A549 (cell line): ENCODE data around the gene GGCX. TPM values are rescaled to one million over a fixed set of nuclear protein-coding genes. Genes with fewer than 3 reads are reported as not detected.
A peak's percentile ranks its signal among the peaks of the same experiment; 100 is the strongest.

Experiments used
- ATAC-seq, 2 experiments: fragments of 200-7000 bp in 1 of 2; fragments of >200 bp in 1 of 2; cut with Nextera tagmentation in 1 of 2; cut with Tn5 transposase in 1 of 2; 3 replicates each; pipeline versions ENCODE4 v1.8.0 to v1.9.1; 2018 to 2020; ENCODE audit warnings: mild to moderate bottlenecking in 1 of 2, moderate library complexity in 1 of 2
- CTCF ChIA-PET: fragments of 300-600 bp; sonication (Branson Sonifier 250); formaldehyde crosslinking; extraction: SDS; loops from one replicate; lab custom pipeline; 2021; ENCODE audit warnings: antibody characterized with exemption, inconsistent platforms; lab: Yijun Ruan, JAX
- POLR2A ChIA-PET: fragments of 350-600 bp; formaldehyde crosslinking; extraction: SDS; loops from one replicate; lab custom pipeline; 2021; ENCODE audit warnings: antibody characterized with exemption, inconsistent platforms; lab: Yijun Ruan, JAX
- DNase-seq, 2 experiments: peaks; one replicate each; pipeline versions ENCODE4 v3.0.0 to v3.0.0-alpha.2; 2011 to 2016; ENCODE audit warnings: low read depth in 1 of 2, low spot score in 1 of 2
- FAIRE-seq: peaks from 2 replicates; lab custom pipeline; 2011; peaks lifted over from hg19 to GRCh38; lab: Jason Lieb, UNC
- H3K27ac ChIP-seq, 2 experiments: fragments of >200 bp; sonication (Bioruptor Twin); formaldehyde crosslinking; 3 replicates each; pipeline ENCODE4 v1.5.1; 2016 to 2017
- H3K4me1 ChIP-seq: fragments of >200 bp; sonication (Bioruptor Twin); formaldehyde crosslinking; 3 replicates; pipeline ENCODE4 v1.6.1; 2016
- H3K4me2 ChIP-seq: fragments of >200 bp; sonication (Bioruptor Twin); formaldehyde crosslinking; 3 replicates; pipeline ENCODE4 v1.6.1; 2016
- H3K4me3 ChIP-seq: fragments of >200 bp; sonication (Bioruptor Twin); formaldehyde crosslinking; 3 replicates; pipeline ENCODE4 v1.5.1; 2016
- H3K9me3 ChIP-seq: fragments of >200 bp; sonication (Bioruptor Twin); formaldehyde crosslinking; 3 replicates; pipeline ENCODE4 v1.6.1; 2016
- CBX8 ChIP-seq: fragments of 200-600 bp; sonication (generic); IDR thresholded peaks from 2 replicates; pipeline ENCODE4 v1.6.1; 2016
- CTCF ChIP-seq: fragments of >200 bp; sonication (Bioruptor Twin); formaldehyde crosslinking; IDR thresholded peaks from 3 replicates; pipeline ENCODE4 v1.5.1; 2016
- E2F6 ChIP-seq: IDR thresholded peaks from 2 replicates; pipeline ENCODE4 v1.6.1; 2012; ENCODE audit warnings: low read depth, borderline replicate concordance
- EHF ChIP-seq: fragments of 250-450 bp; sonication (Bioruptor Pico); IDR thresholded peaks from 2 replicates; pipeline ENCODE4 v1.5.0; 2020; ENCODE audit warnings: mild to moderate bottlenecking
- ELK1 ChIP-seq: fragments of 150-350 bp; IDR thresholded peaks from 2 replicates; pipeline ENCODE4 v1.6.1; 2014; ENCODE audit warnings: low read depth, mild to moderate bottlenecking, low read length
- EP300 ChIP-seq, 2 experiments: fragments of >200 bp; sonication (Bioruptor Twin); formaldehyde crosslinking; IDR thresholded peaks; 2 replicates in 1 of 2; 3 replicates in 1 of 2; pipeline ENCODE4 v1.6.1; 2016 to 2017
- GATA3 ChIP-seq: IDR thresholded peaks from 2 replicates; pipeline ENCODE4 v1.6.1; 2012; ENCODE audit warnings: borderline replicate concordance
- HEYL ChIP-seq: fragments of 250-450 bp; sonication (Bioruptor Pico); IDR thresholded peaks from 2 replicates; pipeline ENCODE4 v1.8.0; 2021; ENCODE audit warnings: mild to moderate bottlenecking, moderate library complexity
- MAX ChIP-seq: IDR thresholded peaks from 2 replicates; pipeline ENCODE4 v1.6.1; 2012
- MAZ ChIP-seq: fragments of 150-350 bp; IDR thresholded peaks from 2 replicates; pipeline ENCODE4 v1.6.1; 2014; ENCODE audit warnings: antibody characterized with exemption, low read depth, low read length, borderline replicate concordance
- MYC ChIP-seq: IDR thresholded peaks from 2 replicates; pipeline ENCODE4 v1.6.1; 2012; ENCODE audit warnings: mild to moderate bottlenecking, inconsistent platforms, low read length, improper control_type of control experiment, borderline replicate concordance
- NFE2L2 ChIP-seq: fragments of 150-350 bp; conservative IDR thresholded peaks from 2 replicates; pipeline ENCODE4 v1.6.1; 2014; ENCODE audit warnings: low read length
- RAD21 ChIP-seq, 2 experiments: fragments of >200 bp in 1 of 2; sonication (Bioruptor Twin) in 1 of 2; formaldehyde crosslinking in 1 of 2; IDR thresholded peaks in 1 of 2; conservative IDR thresholded peaks in 1 of 2; 2 replicates in 1 of 2; 3 replicates in 1 of 2; pipeline ENCODE4 v1.6.1; 2012 to 2018; ENCODE audit warnings: inconsistent platforms in 1 of 2
- RARB ChIP-seq: fragments of 250-450 bp; sonication (Bioruptor Pico); IDR thresholded peaks from 2 replicates; pipeline ENCODE4 v1.8.0; 2021; ENCODE audit warnings: mild to moderate bottlenecking, moderate library complexity
- RCOR1 ChIP-seq: fragments of 150-350 bp; IDR thresholded peaks from 2 replicates; pipeline ENCODE4 v1.6.1; 2014; ENCODE audit warnings: antibody characterized with exemption, low read length, low read depth
- RFX5 ChIP-seq: fragments of 450-650 bp; IDR thresholded peaks from 2 replicates; pipeline ENCODE4 v1.7.1; 2014; ENCODE audit warnings: antibody characterized with exemption, mild to moderate bottlenecking, moderate library complexity
- SMC3 ChIP-seq: fragments of >200 bp; sonication (Bioruptor Twin); formaldehyde crosslinking; IDR thresholded peaks from 3 replicates; pipeline ENCODE4 v1.6.1; 2018; ENCODE audit warnings: inconsistent platforms
- TP53 ChIP-seq: fragments of 250-450 bp; sonication (Bioruptor Pico); IDR thresholded peaks from 2 replicates; pipeline ENCODE4 v1.5.0; 2021; ENCODE audit warnings: mild to moderate bottlenecking, moderate library complexity
- ZC3H11A ChIP-seq: fragments of 450-650 bp; IDR thresholded peaks from 2 replicates; pipeline ENCODE4 v1.6.1; 2014; ENCODE audit warnings: antibody characterized with exemption, mild to moderate bottlenecking
- ZFP36 ChIP-seq: fragments of 450-650 bp; IDR thresholded peaks from 2 replicates; pipeline ENCODE4 v1.6.1; 2014; ENCODE audit warnings: borderline replicate concordance; ENCODE audit not compliant: partially characterized antibody
- ZNF302 ChIP-seq: fragments of 250-450 bp; sonication (Bioruptor Pico); IDR thresholded peaks from 2 replicates; pipeline ENCODE4 v1.9.0; 2021; ENCODE audit warnings: inconsistent platforms, mild to moderate bottlenecking, moderate library complexity
- WGBS: methylation state at CpG from one replicate; pipeline ENCODE4 v1.1.6; 2017; ENCODE audit errors: missing lambda C conversion rate; 5-methylcytosine and 5-hydroxymethylcytosine counted together
- polyA plus RNA-seq, 4 experiments: library from polyadenylated mRNA; depleted of rRNA in 3 of 4; stranded (reverse); fragments of >200 nt; fragmentation: RNase III in 1 of 4; extraction: RNeasy Plus Mini Kit Qiagen cat#74134 plus additional on column Dnase treatment in 1 of 4; gene quantifications; 2 replicates in 3 of 4; 3 replicates in 1 of 4; pipeline ENCODE4 v1.2.3, GENCODE V29; 2011 to 2017
- TF ChIP-seq, protein P1 (sequence below): fragments of >200 bp; sonication (Bioruptor Twin); formaldehyde crosslinking; IDR thresholded peaks from 2 replicates; pipeline ENCODE4 v1.6.1; 2016
- TF ChIP-seq, protein P2 (sequence below): fragments of 450-650 bp; IDR thresholded peaks from 2 replicates; pipeline ENCODE4 v1.6.1; 2014; ENCODE audit warnings: antibody characterized with exemption
- TF ChIP-seq, protein P3 (sequence below): fragments of 250-450 bp; sonication (Bioruptor Pico); IDR thresholded peaks from 2 replicates; pipeline ENCODE4 v1.5.0; 2021; ENCODE audit warnings: mild to moderate bottlenecking, moderate library complexity, borderline replicate concordance

The GGCX gene
- polyA plus RNA-seq, 2 of the 4 experiments (the other 2 are of a cell fraction) = 39.0 to 55.1 TPM

DNA sequence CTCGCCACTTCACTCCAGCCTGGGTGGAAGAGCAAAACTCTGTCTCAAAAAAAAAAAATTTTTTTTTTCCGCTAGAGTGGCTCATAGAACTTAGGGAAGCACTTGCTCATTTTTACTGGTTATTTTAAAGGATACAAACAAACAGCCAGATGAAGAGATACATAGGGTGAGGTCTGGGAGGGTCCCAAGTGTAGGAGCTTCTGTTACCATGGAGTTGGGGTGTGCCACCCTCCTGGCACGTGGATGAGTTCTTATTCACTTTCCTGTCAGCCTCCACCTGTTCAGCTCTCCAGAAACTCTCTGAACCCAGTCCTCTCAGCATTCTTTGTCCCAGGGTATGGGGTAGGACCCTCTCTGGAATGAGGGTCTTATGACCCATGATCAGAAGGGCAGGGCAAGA, 27.2 kb downstream of the GGCX start:
- Histone ChIP-seq H3K4me1 (peaks cover 21% of the 10 kb centered on the region; the same call in 2 of the 3 replicates), H3K4me2 (no peak overlapping the region), H3K9me3 (peaks cover 5% of the 10 kb centered on the region; the same call in 2 of the 3 replicates), H3K4me3 (no peak overlapping the region), H3K27ac (peak overlapping the region in 1 of 2 experiments; percentile 6; a peak in 1 of 6 replicates)
- TF ChIP-seq TP53 = no peak
- TF ChIP-seq, protein P1, sequence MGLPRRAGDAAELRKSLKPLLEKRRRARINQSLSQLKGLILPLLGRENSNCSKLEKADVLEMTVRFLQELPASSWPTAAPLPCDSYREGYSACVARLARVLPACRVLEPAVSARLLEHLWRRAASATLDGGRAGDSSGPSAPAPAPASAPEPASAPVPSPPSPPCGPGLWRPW = no peak
- ATAC-seq (no peak), FAIRE-seq (no peak), DNase-seq (no peak)
- 83% methylated on average over 3 of the region's 3 CpGs for WGBS
- POLR2A ChIA-PET = no interaction called here
- CTCF ChIA-PET = interaction anchor here (0.7 to 35.5 kb wide), 6 partner anchors 17 to 144 kb away, joined by 3 to 1185 read pairs (median 76); partner anchors contain the start of genes CAPG and SH2D6

DNA sequence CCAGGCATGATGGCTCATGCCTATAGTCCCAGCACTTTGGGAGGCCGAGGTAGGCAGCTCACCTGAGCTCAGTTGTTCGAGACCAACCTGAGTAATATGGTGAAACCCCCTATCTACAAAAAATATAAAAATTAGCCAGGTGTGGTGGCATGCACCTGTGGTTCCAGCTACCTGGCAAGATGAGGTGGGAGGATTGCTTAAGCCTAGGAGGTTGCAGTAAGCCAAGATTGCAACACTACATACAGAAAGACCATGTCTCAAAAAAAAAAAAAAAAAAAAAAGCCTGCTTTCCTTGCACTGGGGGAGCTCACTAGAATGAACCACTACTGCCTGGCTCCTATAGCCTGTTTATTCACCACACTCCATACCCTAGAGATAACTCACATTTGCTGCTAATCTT, 29.7 kb downstream of the GGCX start:
- H3K27ac ChIP-seq = no peak overlapping the region
- DNase-seq = no peak
- CTCF ChIA-PET = interaction anchor here (1.6 to 35.5 kb wide), 3 partner anchors 14 to 113 kb away, joined by 6 to 1185 read pairs (median 145); partner anchors contain the start of genes CAPG and SH2D6
- peaks cover 12% of the 10 kb centered on the region; the same call in 2 of the 3 replicates for H3K4me1 ChIP-seq
- no peak for FAIRE-seq
- no peak overlapping the region for H3K4me2 ChIP-seq
- WGBS = 88% methylated on average over 2 of the region's 2 CpGs
- POLR2A ChIA-PET = interaction anchor here (0.6 kb wide), 2 partner anchors 33 to 79 kb away, joined by 3 read pairs; no protein-coding TSS in a partner anchor
- H3K9me3 ChIP-seq = peaks cover 5% of the 10 kb centered on the region; the same call in 2 of the 3 replicates
- H3K4me3 ChIP-seq = no peak overlapping the region
- no peak for TF ChIP-seq MAX
- no peak for TF ChIP-seq NFE2L2
- no peak for TF ChIP-seq RAD21 (conservative IDR thresholded peaks at IDR 0.05 in 1 of 2, IDR thresholded peaks at IDR 0.05 in 1 of 2)
- no peak for TF ChIP-seq MAZ
- TF ChIP-seq E2F6 = no peak
- no peak for TF ChIP-seq GATA3
- TF ChIP-seq, protein P2, sequence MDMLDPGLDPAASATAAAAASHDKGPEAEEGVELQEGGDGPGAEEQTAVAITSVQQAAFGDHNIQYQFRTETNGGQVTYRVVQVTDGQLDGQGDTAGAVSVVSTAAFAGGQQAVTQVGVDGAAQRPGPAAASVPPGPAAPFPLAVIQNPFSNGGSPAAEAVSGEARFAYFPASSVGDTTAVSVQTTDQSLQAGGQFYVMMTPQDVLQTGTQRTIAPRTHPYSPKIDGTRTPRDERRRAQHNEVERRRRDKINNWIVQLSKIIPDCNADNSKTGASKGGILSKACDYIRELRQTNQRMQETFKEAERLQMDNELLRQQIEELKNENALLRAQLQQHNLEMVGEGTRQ = no peak
- TF ChIP-seq EHF (CRISPR knock-in tag) = no peak
- TF ChIP-seq CTCF = no peak
- TF ChIP-seq, protein P3, sequence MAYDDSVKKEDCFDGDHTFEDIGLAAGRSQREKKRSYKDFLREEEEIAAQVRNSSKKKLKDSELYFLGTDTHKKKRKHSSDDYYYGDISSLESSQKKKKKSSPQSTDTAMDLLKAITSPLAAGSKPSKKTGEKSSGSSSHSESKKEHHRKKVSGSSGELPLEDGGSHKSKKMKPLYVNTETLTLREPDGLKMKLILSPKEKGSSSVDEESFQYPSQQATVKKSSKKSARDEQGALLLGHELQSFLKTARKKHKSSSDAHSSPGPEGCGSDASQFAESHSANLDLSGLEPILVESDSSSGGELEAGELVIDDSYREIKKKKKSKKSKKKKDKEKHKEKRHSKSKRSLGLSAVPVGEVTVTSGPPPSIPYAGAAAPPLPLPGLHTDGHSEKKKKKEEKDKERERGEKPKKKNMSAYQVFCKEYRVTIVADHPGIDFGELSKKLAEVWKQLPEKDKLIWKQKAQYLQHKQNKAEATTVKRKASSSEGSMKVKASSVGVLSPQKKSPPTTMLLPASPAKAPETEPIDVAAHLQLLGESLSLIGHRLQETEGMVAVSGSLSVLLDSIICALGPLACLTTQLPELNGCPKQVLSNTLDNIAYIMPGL (CRISPR knock-in tag) = no peak
- no peak for TF ChIP-seq HEYL
- TF ChIP-seq RFX5 = no peak
- no peak for TF ChIP-seq TP53
- ATAC-seq = peak in 1 of 2 experiments; percentile 30; a peak in 2 of 6 replicates

DNA sequence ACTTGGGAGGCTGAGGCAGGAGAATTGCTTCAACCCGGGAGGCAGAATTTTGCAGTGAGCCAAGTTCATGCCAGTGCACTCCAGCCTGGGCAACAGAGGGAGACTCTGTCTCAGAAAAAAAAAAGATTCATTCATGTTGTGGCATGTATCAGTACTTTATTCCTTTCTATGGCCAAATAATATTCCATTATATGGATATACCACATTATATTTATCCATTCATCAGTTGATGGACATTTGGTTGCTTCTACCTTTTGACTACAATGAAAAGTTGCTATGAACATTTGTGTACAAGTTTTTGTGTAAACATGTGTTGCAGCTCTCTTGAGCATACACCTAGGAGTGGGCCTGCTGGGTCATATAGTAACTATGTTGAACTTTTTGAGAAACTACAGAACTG, 31.5 kb downstream of the GGCX start:
- Histone ChIP-seq H3K27ac (no peak overlapping the region), H3K4me3 (no peak overlapping the region), H3K4me2 (no peak overlapping the region), H3K4me1 (peaks cover 2% of the 10 kb centered on the region; the same call in 1 of the 3 replicates), H3K9me3 (peaks cover 5% of the 10 kb centered on the region; the same call in 2 of the 3 replicates)
- FAIRE-seq = no peak
- ChIA-PET POLR2A (interaction anchor here (1.1 kb wide), 1 partner anchor 9 kb away, joined by 4 read pairs; the partner anchor contains the start of gene MAT2A), CTCF (interaction anchor here (2.1 to 35.5 kb wide), 4 partner anchors 8 to 111 kb away, joined by 8 to 1185 read pairs (median 76); partner anchors contain the start of genes CAPG, MAT2A and SH2D6)
- no peak for DNase-seq
- no peak for ATAC-seq
- 89% methylated on average over 1 of the region's 1 CpG for WGBS
- TF ChIP-seq CBX8 = no peak
- TF ChIP-seq ZNF302 (CRISPR knock-in tag) = no peak
- no peak for TF ChIP-seq RCOR1
- no peak for TF ChIP-seq ZFP36
- no peak for TF ChIP-seq RFX5
- no peak for TF ChIP-seq CTCF
- TF ChIP-seq SMC3 = no peak
- no peak for TF ChIP-seq EHF (CRISPR knock-in tag)
- no peak for TF ChIP-seq ZC3H11A
- no peak for TF ChIP-seq EP300 (IDR thresholded peaks at IDR 0.05)
- TF ChIP-seq RARB = no peak
- no peak for TF ChIP-seq ELK1
- TF ChIP-seq HEYL = no peak
- TF ChIP-seq MYC = no peak
